Liver (tissue), 9 donors: ENCODE results near the gene TEX19. TPM values are rescaled to one million over a fixed set of nuclear protein-coding genes. Genes with fewer than 3 reads are reported as not detected.

Source experiments
- DNase-seq: peaks from one replicate; pipeline ENCODE4 v3.0.0-alpha.2; 2017; ENCODE audit warnings: low spot score
- H3K27ac ChIP-seq, 2 donors: one replicate each; pipeline ENCODE4 v1.7.0; 2013; ENCODE audit warnings: inconsistent platforms in 2 of 2, low read length in 2 of 2, control low read depth in 1 of 2, low read depth in 1 of 2, mild to moderate bottlenecking in 1 of 2
- H3K27me3 ChIP-seq, 4 donors: one replicate each; pipeline versions ENCODE4 v1.6.1 to v1.7.0; 2013; ENCODE audit warnings: low read length in 3 of 4, inconsistent platforms in 1 of 4, mild to moderate bottlenecking in 1 of 4, moderate library complexity in 1 of 4; ENCODE audit not compliant: control insufficient read depth in 4 of 4, insufficient read depth in 4 of 4
- H3K36me3 ChIP-seq, 4 donors: one replicate each; pipeline versions ENCODE4 v1.6.1 to v1.7.0; 2013; ENCODE audit warnings: low read length in 3 of 4, mild to moderate bottlenecking in 3 of 4, low read depth in 1 of 4, moderate library complexity in 1 of 4; ENCODE audit not compliant: control insufficient read depth in 4 of 4, insufficient read depth in 3 of 4
- H3K4me1 ChIP-seq, 4 donors: one replicate each; pipeline versions ENCODE4 v1.6.1 to v1.7.0; 2013; ENCODE audit warnings: low read length in 3 of 4, mild to moderate bottlenecking in 3 of 4, moderate library complexity in 1 of 4; ENCODE audit not compliant: control insufficient read depth in 4 of 4, insufficient read depth in 4 of 4
- H3K4me3 ChIP-seq, 3 donors: one replicate each; pipeline versions ENCODE4 v1.6.1 to v1.7.0; 2013; ENCODE audit warnings: low read length in 3 of 3, control low read depth in 1 of 3, low read depth in 1 of 3, mild to moderate bottlenecking in 1 of 3
- H3K9ac ChIP-seq, 2 donors: one replicate each; pipeline ENCODE4 v1.7.0; 2013; ENCODE audit warnings: low read length in 2 of 2, mild to moderate bottlenecking in 2 of 2, moderate library complexity in 2 of 2, control low read depth in 1 of 2, low read depth in 1 of 2
- H3K9me3 ChIP-seq, 4 donors: one replicate each; pipeline versions ENCODE4 v1.6.1 to v1.7.0; 2013; ENCODE audit warnings: low read length in 3 of 4; ENCODE audit not compliant: control insufficient read depth in 4 of 4
- EGR1 ChIP-seq, 2 donors: IDR thresholded peaks; 2 replicates each; pipeline ENCODE4 v1.6.1; 2016 to 2018; ENCODE audit warnings: antibody characterized with exemption in 2 of 2, low read depth in 2 of 2
- FOXA1 ChIP-seq: IDR thresholded peaks from 2 replicates; pipeline ENCODE4 v1.6.1; 2016; ENCODE audit warnings: antibody characterized with exemption
- FOXA2 ChIP-seq: IDR thresholded peaks from 2 replicates; pipeline ENCODE4 v1.6.1; 2016; ENCODE audit warnings: antibody characterized with exemption
- GABPA ChIP-seq, 2 donors: IDR thresholded peaks in 1 of 2; conservative IDR thresholded peaks in 1 of 2; 2 replicates each; pipeline ENCODE4 v1.6.1; 2016; ENCODE audit warnings: antibody characterized with exemption in 2 of 2, mild to moderate bottlenecking in 1 of 2, moderate library complexity in 1 of 2
- HNF4A ChIP-seq, 2 donors: conservative IDR thresholded peaks; 2 replicates each; pipeline ENCODE4 v1.6.1; 2016; ENCODE audit warnings: antibody characterized with exemption in 2 of 2, mild to moderate bottlenecking in 2 of 2
- HNF4G ChIP-seq: IDR thresholded peaks from 2 replicates; pipeline ENCODE4 v1.6.1; 2016; ENCODE audit warnings: antibody characterized with exemption
- JUND ChIP-seq, 2 donors: IDR thresholded peaks; 2 replicates each; pipeline ENCODE4 v1.6.1; 2016; ENCODE audit warnings: antibody characterized with exemption in 2 of 2
- NR2F2 ChIP-seq: IDR thresholded peaks from 2 replicates; pipeline ENCODE4 v1.6.1; 2016; ENCODE audit warnings: antibody characterized with exemption
- RAD21 ChIP-seq, 2 donors: IDR thresholded peaks; 2 replicates each; pipeline ENCODE4 v1.6.1; 2016; ENCODE audit warnings: antibody characterized with exemption in 2 of 2, mild to moderate bottlenecking in 2 of 2
- RXRA ChIP-seq, 2 donors: IDR thresholded peaks; 2 replicates each; pipeline ENCODE4 v1.6.1; 2017 to 2018; ENCODE audit warnings: antibody characterized with exemption in 2 of 2, mild to moderate bottlenecking in 1 of 2
- SP1 ChIP-seq: IDR thresholded peaks from 2 replicates; pipeline ENCODE4 v1.6.1; 2018; ENCODE audit warnings: antibody characterized with exemption, mild to moderate bottlenecking
- TAF1 ChIP-seq: conservative IDR thresholded peaks from 2 replicates; pipeline ENCODE4 v1.6.1; 2016; ENCODE audit warnings: antibody characterized with exemption, mild to moderate bottlenecking
- YY1 ChIP-seq: IDR thresholded peaks from 2 replicates; pipeline ENCODE4 v1.6.1; 2016; ENCODE audit warnings: antibody characterized with exemption, mild to moderate bottlenecking
- WGBS: extraction: QIAGEN DNeasy Blood & Tissue Kit; methylation state at CpG from one replicate; pipeline ENCODE4 v1.1.7; 2013; 5-methylcytosine and 5-hydroxymethylcytosine counted together
- polyA plus RNA-seq, 2 donors: library from polyadenylated mRNA; stranded (reverse) in 1 of 2; unstranded in 1 of 2; fragments of 200-250 nt in 1 of 2; fragments of >200 nt in 1 of 2; fragmentation: Nextera tagmentation in 1 of 2; extraction: Ambion mirVana in 1 of 2; gene quantifications; one replicate each; pipeline versions ENCODE4 v1.2.1 to v1.2.3, GENCODE V29; 2013 to 2015
- total RNA-seq, 2 donors: library from RNA; depleted of rRNA; stranded (reverse); fragments of >200 nt; gene quantifications; one replicate each; pipeline ENCODE4 v1.2.3, GENCODE V29; 2014
- TF ChIP-seq, protein P1 (sequence below): IDR thresholded peaks from 2 replicates; pipeline ENCODE4 v1.6.1; 2016; ENCODE audit warnings: antibody characterized with exemption
- TF ChIP-seq, protein P2 (sequence below): IDR thresholded peaks from 2 replicates; pipeline ENCODE4 v1.6.1; 2016; ENCODE audit warnings: antibody characterized with exemption
- TF ChIP-seq, protein P3 (sequence below): IDR thresholded peaks from 2 replicates; pipeline ENCODE4 v1.6.1; 2016; ENCODE audit warnings: antibody characterized with exemption, mild to moderate bottlenecking
- TF ChIP-seq, protein P4 (sequence below): fragments of 150-350 bp; IDR thresholded peaks from 2 replicates; pipeline ENCODE4 v1.5.1; 2017; ENCODE audit warnings: improper control_type of control experiment, low read depth, low read length; ENCODE audit not compliant: missing input control
- TF ChIP-seq, protein P5 (sequence below): IDR thresholded peaks from 2 replicates; pipeline ENCODE4 v1.6.1; 2016; ENCODE audit warnings: antibody characterized with exemption
- donor health status: healthy.
- donor health status: healthy.
- donor health status: healthy.
- donor health status: healthy.
- donor health status: healthy.

TEX19 gene
- total and polyA plus RNA-seq, 4 donors: 0.14 TPM; not detected in 3

DNA sequence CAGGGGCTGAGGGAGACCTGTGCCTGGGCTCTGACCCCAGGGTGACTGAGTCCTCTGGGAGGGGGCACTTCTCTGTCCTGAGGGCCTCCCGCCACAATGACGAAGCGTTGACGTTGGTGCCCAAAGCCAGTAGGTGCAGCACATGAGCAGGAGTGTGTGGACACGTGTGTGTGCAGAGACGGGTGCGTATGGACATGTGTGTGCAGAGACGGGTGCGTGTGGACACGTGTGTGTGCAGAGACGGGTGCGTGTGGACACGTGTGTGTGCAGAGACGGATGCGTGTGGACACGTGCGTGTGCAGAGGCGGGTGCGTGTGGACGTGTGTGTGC is 40.9 kb upstream of the TEX19 start:
- Histone ChIP-seq H3K9me3 (no peaks in the 10 kb centered on the region), H3K36me3 (peaks cover 0 to 1% (median 0%) of the 10 kb centered on the region in 4 donors), H3K27me3 (no peaks in the 10 kb centered on the region), H3K4me1 (peaks cover 4 to 13% (median 8%) of the 10 kb centered on the region in 4 donors), H3K9ac (no peak overlapping the region), H3K27ac (no peak overlapping the region), H3K4me3 (no peak overlapping the region)
- WGBS: 96% methylated on average over 20 of the region's 20 CpGs
- TF ChIP-seq SP1 (no peak), YY1 (no peak)
- TF ChIP-seq, protein P1, sequence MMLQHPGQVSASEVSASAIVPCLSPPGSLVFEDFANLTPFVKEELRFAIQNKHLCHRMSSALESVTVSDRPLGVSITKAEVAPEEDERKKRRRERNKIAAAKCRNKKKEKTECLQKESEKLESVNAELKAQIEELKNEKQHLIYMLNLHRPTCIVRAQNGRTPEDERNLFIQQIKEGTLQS: no peak
- no peak for DNase-seq

DNA sequence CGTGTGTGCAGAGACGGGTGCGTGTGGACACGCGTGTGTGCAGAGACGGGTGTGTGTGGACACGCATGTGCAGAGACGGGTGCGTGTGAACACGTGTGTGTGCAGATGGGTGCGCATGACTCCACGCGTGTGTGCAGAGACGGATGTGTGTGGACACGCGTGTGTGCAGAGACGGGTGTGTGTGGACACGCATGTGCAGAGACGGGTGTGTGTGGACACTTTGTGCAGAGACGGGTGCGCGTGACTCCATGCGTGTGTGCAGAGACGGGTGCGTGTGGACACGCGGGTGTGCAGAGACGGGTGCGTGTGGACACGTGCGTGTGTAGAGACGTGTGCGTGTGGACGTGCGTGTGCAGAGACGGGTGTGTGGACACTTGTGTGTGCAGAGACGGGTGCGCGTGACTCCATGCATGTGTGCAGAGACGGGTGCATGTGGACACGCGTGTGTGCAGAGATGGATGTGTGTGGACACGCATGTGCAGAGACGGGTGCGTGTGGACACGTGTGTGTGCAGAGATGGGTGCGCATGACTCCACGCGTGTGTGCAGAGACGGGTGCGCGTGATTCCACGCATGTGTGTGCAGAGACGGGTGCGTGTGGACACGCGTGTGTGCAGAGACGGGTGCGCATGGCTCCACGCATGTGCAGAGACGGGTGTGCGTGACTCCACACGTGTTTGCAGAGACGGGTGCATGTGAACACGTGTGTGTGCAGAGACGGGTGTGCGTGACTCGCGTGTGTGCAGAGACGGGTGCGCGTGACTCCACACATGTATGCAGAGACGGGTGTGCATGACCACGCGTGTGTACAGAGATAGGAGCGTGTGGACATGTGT is 40.1 kb upstream of the TEX19 start:
- WGBS: 95% methylated on average over 76 of the region's 76 CpGs

More for the DNA sequence above, 40.1 kb upstream of the TEX19 start:
- Histone ChIP-seq H3K36me3 (peaks cover 0 to 1% (median 0%) of the 10 kb centered on the region in 4 donors), H3K4me3 (no peak overlapping the region), H3K4me1 (peaks cover 4 to 13% (median 8%) of the 10 kb centered on the region in 4 donors), H3K9me3 (no peaks in the 10 kb centered on the region), H3K27ac (no peak overlapping the region), H3K27me3 (no peaks in the 10 kb centered on the region), H3K9ac (no peak overlapping the region)
- no peak for TF ChIP-seq SP1
- TF ChIP-seq EGR1 (IDR thresholded peaks at IDR 0.05; ENCODE audit: low read depth in 2 of 2): no peak
- TF ChIP-seq RAD21 (IDR thresholded peaks at IDR 0.05): no peak
- no peak for TF ChIP-seq JUND (IDR thresholded peaks at IDR 0.05)
- TF ChIP-seq, protein P2, sequence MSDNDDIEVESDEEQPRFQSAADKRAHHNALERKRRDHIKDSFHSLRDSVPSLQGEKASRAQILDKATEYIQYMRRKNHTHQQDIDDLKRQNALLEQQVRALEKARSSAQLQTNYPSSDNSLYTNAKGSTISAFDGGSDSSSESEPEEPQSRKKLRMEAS: no peak
- no peak for TF ChIP-seq FOXA2
- TF ChIP-seq TAF1: no peak
- no peak for TF ChIP-seq HNF4G
- TF ChIP-seq NR2F2: no peak
- TF ChIP-seq FOXA1: no peak
- TF ChIP-seq, protein P3, sequence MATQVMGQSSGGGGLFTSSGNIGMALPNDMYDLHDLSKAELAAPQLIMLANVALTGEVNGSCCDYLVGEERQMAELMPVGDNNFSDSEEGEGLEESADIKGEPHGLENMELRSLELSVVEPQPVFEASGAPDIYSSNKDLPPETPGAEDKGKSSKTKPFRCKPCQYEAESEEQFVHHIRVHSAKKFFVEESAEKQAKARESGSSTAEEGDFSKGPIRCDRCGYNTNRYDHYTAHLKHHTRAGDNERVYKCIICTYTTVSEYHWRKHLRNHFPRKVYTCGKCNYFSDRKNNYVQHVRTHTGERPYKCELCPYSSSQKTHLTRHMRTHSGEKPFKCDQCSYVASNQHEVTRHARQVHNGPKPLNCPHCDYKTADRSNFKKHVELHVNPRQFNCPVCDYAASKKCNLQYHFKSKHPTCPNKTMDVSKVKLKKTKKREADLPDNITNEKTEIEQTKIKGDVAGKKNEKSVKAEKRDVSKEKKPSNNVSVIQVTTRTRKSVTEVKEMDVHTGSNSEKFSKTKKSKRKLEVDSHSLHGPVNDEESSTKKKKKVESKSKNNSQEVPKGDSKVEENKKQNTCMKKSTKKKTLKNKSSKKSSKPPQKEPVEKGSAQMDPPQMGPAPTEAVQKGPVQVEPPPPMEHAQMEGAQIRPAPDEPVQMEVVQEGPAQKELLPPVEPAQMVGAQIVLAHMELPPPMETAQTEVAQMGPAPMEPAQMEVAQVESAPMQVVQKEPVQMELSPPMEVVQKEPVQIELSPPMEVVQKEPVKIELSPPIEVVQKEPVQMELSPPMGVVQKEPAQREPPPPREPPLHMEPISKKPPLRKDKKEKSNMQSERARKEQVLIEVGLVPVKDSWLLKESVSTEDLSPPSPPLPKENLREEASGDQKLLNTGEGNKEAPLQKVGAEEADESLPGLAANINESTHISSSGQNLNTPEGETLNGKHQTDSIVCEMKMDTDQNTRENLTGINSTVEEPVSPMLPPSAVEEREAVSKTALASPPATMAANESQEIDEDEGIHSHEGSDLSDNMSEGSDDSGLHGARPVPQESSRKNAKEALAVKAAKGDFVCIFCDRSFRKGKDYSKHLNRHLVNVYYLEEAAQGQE: no peak
- no peak for TF ChIP-seq HNF4A (conservative IDR thresholded peaks at IDR 0.05)
- no peak for TF ChIP-seq RXRA (IDR thresholded peaks at IDR 0.05)
- TF ChIP-seq, protein P1: no peak
- TF ChIP-seq, protein P4, sequence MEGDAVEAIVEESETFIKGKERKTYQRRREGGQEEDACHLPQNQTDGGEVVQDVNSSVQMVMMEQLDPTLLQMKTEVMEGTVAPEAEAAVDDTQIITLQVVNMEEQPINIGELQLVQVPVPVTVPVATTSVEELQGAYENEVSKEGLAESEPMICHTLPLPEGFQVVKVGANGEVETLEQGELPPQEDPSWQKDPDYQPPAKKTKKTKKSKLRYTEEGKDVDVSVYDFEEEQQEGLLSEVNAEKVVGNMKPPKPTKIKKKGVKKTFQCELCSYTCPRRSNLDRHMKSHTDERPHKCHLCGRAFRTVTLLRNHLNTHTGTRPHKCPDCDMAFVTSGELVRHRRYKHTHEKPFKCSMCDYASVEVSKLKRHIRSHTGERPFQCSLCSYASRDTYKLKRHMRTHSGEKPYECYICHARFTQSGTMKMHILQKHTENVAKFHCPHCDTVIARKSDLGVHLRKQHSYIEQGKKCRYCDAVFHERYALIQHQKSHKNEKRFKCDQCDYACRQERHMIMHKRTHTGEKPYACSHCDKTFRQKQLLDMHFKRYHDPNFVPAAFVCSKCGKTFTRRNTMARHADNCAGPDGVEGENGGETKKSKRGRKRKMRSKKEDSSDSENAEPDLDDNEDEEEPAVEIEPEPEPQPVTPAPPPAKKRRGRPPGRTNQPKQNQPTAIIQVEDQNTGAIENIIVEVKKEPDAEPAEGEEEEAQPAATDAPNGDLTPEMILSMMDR: no peak
- TF ChIP-seq, protein P5, sequence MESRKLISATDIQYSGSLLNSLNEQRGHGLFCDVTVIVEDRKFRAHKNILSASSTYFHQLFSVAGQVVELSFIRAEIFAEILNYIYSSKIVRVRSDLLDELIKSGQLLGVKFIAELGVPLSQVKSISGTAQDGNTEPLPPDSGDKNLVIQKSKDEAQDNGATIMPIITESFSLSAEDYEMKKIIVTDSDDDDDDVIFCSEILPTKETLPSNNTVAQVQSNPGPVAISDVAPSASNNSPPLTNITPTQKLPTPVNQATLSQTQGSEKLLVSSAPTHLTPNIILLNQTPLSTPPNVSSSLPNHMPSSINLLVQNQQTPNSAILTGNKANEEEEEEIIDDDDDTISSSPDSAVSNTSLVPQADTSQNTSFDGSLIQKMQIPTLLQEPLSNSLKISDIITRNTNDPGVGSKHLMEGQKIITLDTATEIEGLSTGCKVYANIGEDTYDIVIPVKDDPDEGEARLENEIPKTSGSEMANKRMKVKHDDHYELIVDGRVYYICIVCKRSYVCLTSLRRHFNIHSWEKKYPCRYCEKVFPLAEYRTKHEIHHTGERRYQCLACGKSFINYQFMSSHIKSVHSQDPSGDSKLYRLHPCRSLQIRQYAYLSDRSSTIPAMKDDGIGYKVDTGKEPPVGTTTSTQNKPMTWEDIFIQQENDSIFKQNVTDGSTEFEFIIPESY: no peak
- no peak for TF ChIP-seq YY1
- TF ChIP-seq GABPA (IDR thresholded peaks at IDR 0.05 in 1 of 2, conservative IDR thresholded peaks at IDR 0.05 in 1 of 2): no peak
- no peak for DNase-seq
